Fibroblast of villous mesenchyme (primary cell): ENCODE measurements around the gene ADGRE2. TPM values are rescaled to one million over a fixed set of nuclear protein-coding genes. Genes with fewer than 3 reads are reported as not detected.
A peak's percentile ranks its signal among the peaks of the same experiment; 100 is the strongest.

Experiments
- DNase-seq: peaks from one replicate; pipeline ENCODE4 v3.0.0-alpha.2; 2010; ENCODE audit warnings: low read depth
- H3K4me3 ChIP-seq: 2 replicates; pipeline ENCODE4 v1.5.1; 2011; ENCODE audit warnings: low read depth, mild to moderate bottlenecking, low read length
- total RNA-seq: library from RNA; depleted of rRNA; stranded (reverse); fragments of >200 nt; gene quantifications from 2 replicates; pipeline ENCODE4 v1.2.3, GENCODE V29; 2012
- TF ChIP-seq, protein P1 (sequence below): IDR thresholded peaks from 2 replicates; pipeline ENCODE4 v1.5.1; 2012; ENCODE audit warnings: low read depth, mild to moderate bottlenecking, low read length; ENCODE audit not compliant: insufficient read depth

ADGRE2 gene
- total RNA-seq, 1 donor = 0.43 TPM

DNA sequence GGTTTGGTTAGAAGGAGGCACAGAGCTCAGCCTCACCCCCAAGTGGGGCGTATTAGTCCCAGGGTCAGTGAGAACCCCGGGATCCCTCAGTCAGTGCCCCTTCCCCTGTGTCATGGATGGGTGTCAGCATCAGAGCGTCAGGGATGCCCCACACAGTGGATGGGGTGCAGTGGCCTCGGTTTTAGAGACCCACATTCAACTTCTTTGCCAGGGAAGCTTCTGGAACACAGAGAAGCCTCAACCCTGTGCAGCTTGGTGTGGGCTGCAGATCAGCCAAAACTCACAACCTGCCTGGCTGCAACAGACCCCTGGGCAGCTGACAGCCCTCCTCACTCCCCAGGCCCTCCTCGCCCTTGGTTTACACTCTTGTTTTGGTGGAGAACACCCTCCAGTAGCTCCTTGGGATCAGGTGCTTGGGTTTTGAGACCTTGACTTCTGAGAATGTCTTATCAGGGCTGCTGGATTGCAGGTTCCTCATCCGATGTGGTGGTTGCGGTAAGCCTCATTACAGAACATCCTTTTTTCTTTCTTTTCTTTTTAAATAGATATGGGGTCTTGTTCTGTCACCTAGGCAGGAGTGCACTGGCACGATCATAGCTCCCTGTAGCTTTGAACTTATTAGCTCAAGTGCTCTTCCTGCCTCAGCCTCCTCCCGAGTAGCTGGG lies 77.5 kb downstream of the ADGRE2 start:
- no peak overlapping the region for H3K4me3 ChIP-seq
- TF ChIP-seq, protein P1, sequence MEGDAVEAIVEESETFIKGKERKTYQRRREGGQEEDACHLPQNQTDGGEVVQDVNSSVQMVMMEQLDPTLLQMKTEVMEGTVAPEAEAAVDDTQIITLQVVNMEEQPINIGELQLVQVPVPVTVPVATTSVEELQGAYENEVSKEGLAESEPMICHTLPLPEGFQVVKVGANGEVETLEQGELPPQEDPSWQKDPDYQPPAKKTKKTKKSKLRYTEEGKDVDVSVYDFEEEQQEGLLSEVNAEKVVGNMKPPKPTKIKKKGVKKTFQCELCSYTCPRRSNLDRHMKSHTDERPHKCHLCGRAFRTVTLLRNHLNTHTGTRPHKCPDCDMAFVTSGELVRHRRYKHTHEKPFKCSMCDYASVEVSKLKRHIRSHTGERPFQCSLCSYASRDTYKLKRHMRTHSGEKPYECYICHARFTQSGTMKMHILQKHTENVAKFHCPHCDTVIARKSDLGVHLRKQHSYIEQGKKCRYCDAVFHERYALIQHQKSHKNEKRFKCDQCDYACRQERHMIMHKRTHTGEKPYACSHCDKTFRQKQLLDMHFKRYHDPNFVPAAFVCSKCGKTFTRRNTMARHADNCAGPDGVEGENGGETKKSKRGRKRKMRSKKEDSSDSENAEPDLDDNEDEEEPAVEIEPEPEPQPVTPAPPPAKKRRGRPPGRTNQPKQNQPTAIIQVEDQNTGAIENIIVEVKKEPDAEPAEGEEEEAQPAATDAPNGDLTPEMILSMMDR = no peak
- no peak for DNase-seq

DNA sequence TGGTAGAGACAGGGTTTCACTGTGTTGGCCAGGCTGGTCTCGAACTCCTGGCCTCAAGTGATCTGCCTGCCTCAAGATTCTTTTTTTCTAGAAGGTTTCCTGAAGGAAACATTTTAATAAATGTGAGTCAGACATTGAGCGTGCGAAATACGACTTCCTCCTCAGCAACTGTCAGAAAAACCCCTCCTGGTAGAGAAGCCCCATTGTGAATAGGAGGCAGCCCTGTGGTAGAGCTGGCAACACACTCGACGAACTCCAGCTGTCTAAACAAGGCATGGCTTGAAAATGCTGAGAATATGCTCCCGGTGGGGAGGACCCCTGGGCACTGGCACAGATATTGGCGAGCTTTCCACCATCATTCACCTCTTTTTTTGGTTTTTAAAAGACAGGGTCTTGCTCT lies 78.7 kb downstream of the ADGRE2 start:
- no peak for DNase-seq
- H3K4me3 ChIP-seq = no peak overlapping the region
- TF ChIP-seq, protein P1 = no peak

DNA sequence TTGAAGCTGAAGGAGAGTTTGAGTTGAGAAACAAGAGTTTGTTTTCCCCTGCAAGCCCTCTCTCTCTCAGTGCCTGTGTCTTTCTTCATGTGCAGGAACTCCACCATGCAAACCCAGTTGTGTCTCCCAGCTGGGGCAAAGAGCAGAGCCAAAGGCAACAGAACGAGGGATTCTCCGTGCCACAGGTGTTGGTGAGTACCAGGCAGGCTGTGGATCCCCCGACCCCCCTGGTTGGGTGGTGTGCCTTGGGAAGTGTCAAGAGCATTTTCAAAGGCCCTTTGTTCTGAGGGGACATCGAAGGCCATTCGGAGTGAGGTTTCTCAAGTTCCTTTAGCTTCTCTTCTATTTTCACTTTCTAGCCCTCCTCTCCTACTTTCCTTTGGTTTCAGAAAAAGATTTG lies 82.9 kb downstream of the ADGRE2 start:
- no peak overlapping the region for H3K4me3 ChIP-seq
- TF ChIP-seq, protein P1 = no peak
- no peak for DNase-seq

DNA sequence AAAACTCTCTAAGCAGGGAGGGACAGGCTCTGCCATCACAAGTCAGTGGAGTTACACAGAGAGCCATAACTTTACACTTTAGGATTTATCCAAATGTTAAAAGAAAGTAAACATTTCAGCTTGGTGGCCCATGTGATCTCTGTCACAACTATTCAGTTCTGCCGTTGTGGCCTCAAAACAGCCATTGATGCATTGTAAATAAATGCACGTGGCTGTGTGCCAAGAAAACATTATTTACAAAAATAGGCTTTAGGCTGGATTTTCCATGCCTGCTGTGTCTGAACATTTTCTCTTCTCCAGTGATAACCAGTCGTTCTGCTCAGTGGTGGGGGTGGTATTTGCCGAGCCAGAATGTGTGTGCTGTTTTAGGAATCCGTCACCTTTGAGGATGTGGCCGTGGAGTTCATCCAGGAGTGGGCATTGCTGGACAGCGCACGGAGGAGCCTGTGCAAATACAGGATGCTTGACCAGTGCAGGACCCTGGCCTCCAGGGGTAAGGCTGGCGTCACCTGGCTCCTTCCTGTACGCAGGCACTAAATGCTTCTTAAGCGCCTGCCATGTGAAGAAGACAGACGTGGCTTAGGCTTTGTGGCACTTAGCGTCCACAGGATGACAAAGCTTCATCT lies 83.6 kb downstream of the ADGRE2 start:
- TF ChIP-seq, protein P1 = no peak
- no peak for DNase-seq
- H3K4me3 ChIP-seq = no peak overlapping the region

DNA sequence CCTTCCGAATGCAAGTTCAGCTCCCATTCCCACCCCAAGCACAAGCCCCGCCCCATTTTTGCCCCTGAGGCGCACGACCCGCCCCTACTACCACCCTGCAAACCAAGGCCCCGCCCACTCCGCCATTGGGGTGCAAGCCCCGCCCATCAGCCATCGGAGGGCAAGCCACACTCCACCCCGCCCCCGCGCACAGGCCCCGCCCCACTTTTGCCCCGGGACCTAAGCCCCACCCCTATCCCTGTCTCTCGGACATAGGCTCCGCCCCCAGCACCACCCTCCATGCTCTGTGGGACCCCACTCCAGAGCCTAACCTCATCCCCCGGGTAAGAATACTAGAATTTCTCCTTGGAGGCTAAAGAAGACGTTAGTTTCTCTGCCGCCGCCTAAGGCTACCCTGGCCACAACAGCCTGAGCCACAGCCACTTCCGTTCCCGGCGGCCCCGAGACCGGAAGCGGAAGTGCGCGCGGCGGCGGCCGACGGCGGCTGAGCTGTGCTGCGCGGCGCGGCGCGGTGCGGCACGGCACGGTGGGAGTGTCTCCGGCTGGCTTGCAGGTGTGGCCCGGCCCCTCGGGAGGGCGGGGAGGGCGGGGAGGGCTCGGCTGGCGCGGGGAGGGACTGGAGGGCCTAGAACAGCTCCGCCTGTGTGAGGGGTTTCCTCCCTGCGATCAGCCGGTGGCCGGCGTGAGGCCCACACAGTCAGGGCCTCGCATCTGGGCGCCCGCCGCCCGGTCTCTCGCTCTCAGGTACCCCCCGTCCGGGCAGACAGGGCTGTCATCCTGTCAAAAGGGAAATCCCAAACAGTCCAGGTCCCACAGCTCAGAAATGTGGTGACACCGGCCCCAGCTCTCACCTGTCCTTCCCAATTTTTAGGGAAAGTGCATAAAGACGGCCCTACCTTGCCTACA lies 88.5 kb downstream of the ADGRE2 start, which contains the start of gene ZNF333:
ZNF333 (plus strand) TSS at position 451 of the 906 bp plus-strand sequence. CDS start 3,444 bp downstream, outside the sequence.
- TF ChIP-seq, protein P1 = no peak
- peak within 1 kb of the TSS; percentile 87 for H3K4me3 ChIP-seq
- DNase-seq = peak; percentile 90

DNA sequence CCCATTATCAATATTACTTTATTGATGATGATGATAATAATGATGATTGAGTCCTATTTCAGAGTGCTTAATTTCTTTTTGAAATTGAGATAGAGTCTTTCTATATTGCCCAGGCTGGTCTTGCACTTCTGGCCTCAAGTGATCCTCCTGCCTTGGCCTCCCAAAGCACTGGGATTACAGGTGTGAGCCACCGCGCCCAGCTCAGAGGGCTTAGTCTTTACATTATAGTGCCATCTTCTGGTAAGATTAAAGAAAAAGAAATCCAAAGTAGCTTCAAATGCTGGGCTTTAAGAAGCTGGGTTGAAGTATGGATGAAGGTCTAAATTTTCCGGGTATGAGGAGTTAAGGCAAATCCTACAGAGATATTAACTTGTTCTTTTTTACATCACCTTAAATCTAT lies 91.9 kb downstream of the ADGRE2 start:
- peak; percentile 16 for DNase-seq
- no peak overlapping the region for H3K4me3 ChIP-seq
- TF ChIP-seq, protein P1 = peak; percentile 23
